Hepatocyte (in vitro differentiated cells): ENCODE measurements around the gene ESRRA. TPM values are rescaled to one million over a fixed set of nuclear protein-coding genes. Genes with fewer than 3 reads are reported as not detected.

Experiments used
- DNase-seq: peaks from one replicate; pipeline ENCODE4 v3.0.0-alpha.2; 2016; ENCODE audit warnings: low spot score
- H2AFZ ChIP-seq: fragments of 200-600 bp; sonication (generic); 2 replicates; pipeline ENCODE4 v1.6.0; 2016; ENCODE audit warnings: antibody characterized with exemption, mild to moderate bottlenecking
- H3K27ac ChIP-seq: fragments of 200-600 bp; sonication (generic); 2 replicates; pipeline ENCODE4 v1.5.1; 2016; ENCODE audit warnings: mild to moderate bottlenecking
- H3K27me3 ChIP-seq: fragments of 200-600 bp; sonication (generic); 2 replicates; pipeline ENCODE4 v1.6.1; 2016
- H3K36me3 ChIP-seq: fragments of 200-600 bp; sonication (generic); replicated peaks from 2 replicates; pipeline ENCODE4 v1.5.1; 2016; ENCODE audit warnings: low read depth; ENCODE audit not compliant: insufficient read depth
- H3K4me1 ChIP-seq: fragments of 200-600 bp; sonication (generic); 2 replicates; pipeline ENCODE4 v1.5.1; 2016; ENCODE audit warnings: mild to moderate bottlenecking, moderate library complexity; ENCODE audit not compliant: insufficient read depth
- H3K4me2 ChIP-seq: fragments of 200-600 bp; sonication (generic); 2 replicates; pipeline ENCODE4 v1.6.0; 2016
- H3K4me3 ChIP-seq: fragments of 200-600 bp; sonication (generic); 2 replicates; pipeline ENCODE4 v1.5.1; 2016; ENCODE audit warnings: mild to moderate bottlenecking
- H3K79me2 ChIP-seq: fragments of 200-600 bp; sonication (generic); 2 replicates; pipeline ENCODE4 v1.6.0; 2017; ENCODE audit warnings: mild to moderate bottlenecking
- H3K9me2 ChIP-seq: fragments of 200-600 bp; sonication (generic); replicated peaks from 2 replicates; pipeline ENCODE4 v1.6.0; 2017; ENCODE audit warnings: mild to moderate bottlenecking; ENCODE audit not compliant: insufficient read depth
- H3K9me3 ChIP-seq: fragments of 200-600 bp; sonication (generic); 2 replicates; pipeline ENCODE4 v1.5.1; 2016; ENCODE audit warnings: low read depth, mild to moderate bottlenecking
- H4K20me1 ChIP-seq: fragments of 200-600 bp; sonication (generic); 2 replicates; pipeline ENCODE4 v1.6.0; 2016; ENCODE audit warnings: mild to moderate bottlenecking; ENCODE audit not compliant: insufficient read depth, poor library complexity, severe bottlenecking
- CTCF ChIP-seq: fragments of 200-600 bp; sonication (generic); IDR thresholded peaks from 2 replicates; pipeline ENCODE4 v1.5.1; 2016; ENCODE audit warnings: antibody characterized with exemption, mild to moderate bottlenecking; ENCODE audit not compliant: poor library complexity
- EZH2 ChIP-seq: fragments of 200-600 bp; sonication (generic); IDR thresholded peaks from 2 replicates; pipeline ENCODE4 v1.6.1; 2016; ENCODE audit warnings: antibody characterized with exemption, mild to moderate bottlenecking, borderline replicate concordance
- EZH2phosphoT487 ChIP-seq: fragments of 200-600 bp; sonication (generic); IDR thresholded peaks from one replicate; pipeline ENCODE4 v1.6.1; 2018; ENCODE audit warnings: antibody characterized with exemption, mild to moderate bottlenecking, low read depth, moderate library complexity; ENCODE audit not compliant: unreplicated experiment, severe bottlenecking
- WGBS: methylation state at CpG from one replicate; pipeline ENCODE4 v1.1.6; 2016; ENCODE audit warnings: low lambda C conversion rate; ENCODE audit errors: missing lambda C conversion rate; 5-methylcytosine and 5-hydroxymethylcytosine counted together
- polyA plus RNA-seq: library from polyadenylated mRNA; unstranded; fragments of >200 nt; fragmentation: Nextera tagmentation; extraction: Ambion mirVana; gene quantifications from 2 replicates; pipeline ENCODE4 v1.2.1, GENCODE V29; 2016
- total RNA-seq: library from RNA; depleted of rRNA; stranded (reverse); fragments of >200 nt; gene quantifications from 2 replicates; pipeline ENCODE4 v1.2.3, GENCODE V29; 2014

Gene ESRRA
- total and polyA plus RNA-seq, 2 experiments from 2014 or later, result 57.4 to 62.0 TPM

- 83% methylated on average over 11 of the region's 11 CpGs for WGBS
- no peak overlapping the region for H3K4me3 ChIP-seq
- H3K79me2 ChIP-seq, result no peaks in the 10 kb centered on the region
- no peak overlapping the region for H3K4me2 ChIP-seq
- no peaks in the 10 kb centered on the region for H3K9me2 ChIP-seq
- no peaks in the 10 kb centered on the region for H4K20me1 ChIP-seq
- no peaks in the 10 kb centered on the region for H3K9me3 ChIP-seq
- no peak overlapping the region for H3K27ac ChIP-seq
- no peaks in the 10 kb centered on the region for H3K27me3 ChIP-seq
- peaks cover 5% of the 10 kb centered on the region for H3K4me1 ChIP-seq
- TF ChIP-seq CTCF, result no peak
- H2AFZ ChIP-seq, result no peak overlapping the region
- no peaks in the 10 kb centered on the region for H3K36me3 ChIP-seq
- DNase-seq, result no peak
These were observed 25.6 kb downstream of the ESRRA start for GRCh38 chr11:64330888-64331287.

- Histone ChIP-seq H3K27ac (no peak overlapping the region), H3K4me2 (no peak overlapping the region), H3K4me1 (peaks cover 5% of the 10 kb centered on the region), H4K20me1 (no peaks in the 10 kb centered on the region), H3K36me3 (no peaks in the 10 kb centered on the region), H3K9me3 (no peaks in the 10 kb centered on the region), H3K79me2 (no peaks in the 10 kb centered on the region), H3K4me3 (no peak overlapping the region), H3K27me3 (no peaks in the 10 kb centered on the region), H2AFZ (no peak overlapping the region), H3K9me2 (no peaks in the 10 kb centered on the region)
- TF ChIP-seq EZH2phosphoT487, result no peak
- peak; percentile 42 for TF ChIP-seq CTCF
- whole genome bisulfite sequencing, result 71% methylated on average over 20 of the region's 20 CpGs
- DNase-seq, result peak; percentile 82
These were observed 26.4 kb downstream of the ESRRA start for GRCh38 chr11:64331569-64332371.

GRCh38 chr11:64333556-64333955 lies 28.2 kb downstream of the ESRRA start:
- Histone ChIP-seq H3K27me3 (no peaks in the 10 kb centered on the region), H3K4me2 (no peak overlapping the region), H3K9me2 (no peaks in the 10 kb centered on the region), H3K27ac (no peak overlapping the region), H2AFZ (no peak overlapping the region), H3K9me3 (no peaks in the 10 kb centered on the region), H3K4me1 (peaks cover 5% of the 10 kb centered on the region), H4K20me1 (no peaks in the 10 kb centered on the region), H3K4me3 (no peak overlapping the region), H3K36me3 (no peaks in the 10 kb centered on the region), H3K79me2 (no peaks in the 10 kb centered on the region)
- TF ChIP-seq EZH2 (no peak), CTCF (no peak), EZH2phosphoT487 (no peak)
- no peak for DNase-seq
- 95% methylated on average over 8 of the region's 8 CpGs for WGBS
